Right hindlimb (tissue), 1 donor: ENCODE results near the gene WDFY2.
"Not testable (repeated sequence)": the region's sequence is repeated elsewhere in the genome, so short reads cannot be mapped to it uniquely, and the experiment has no call there.

Experiments
- DNase-seq: peaks from one replicate; pipeline ENCODE4 v3.0.0-alpha.2; 2018

WDFY2 gene

GRCh38 chr13:51632591-51633362, 48.5 kb downstream of the WDFY2 start:
- DNase-seq = peak; percentile 35

DNA sequence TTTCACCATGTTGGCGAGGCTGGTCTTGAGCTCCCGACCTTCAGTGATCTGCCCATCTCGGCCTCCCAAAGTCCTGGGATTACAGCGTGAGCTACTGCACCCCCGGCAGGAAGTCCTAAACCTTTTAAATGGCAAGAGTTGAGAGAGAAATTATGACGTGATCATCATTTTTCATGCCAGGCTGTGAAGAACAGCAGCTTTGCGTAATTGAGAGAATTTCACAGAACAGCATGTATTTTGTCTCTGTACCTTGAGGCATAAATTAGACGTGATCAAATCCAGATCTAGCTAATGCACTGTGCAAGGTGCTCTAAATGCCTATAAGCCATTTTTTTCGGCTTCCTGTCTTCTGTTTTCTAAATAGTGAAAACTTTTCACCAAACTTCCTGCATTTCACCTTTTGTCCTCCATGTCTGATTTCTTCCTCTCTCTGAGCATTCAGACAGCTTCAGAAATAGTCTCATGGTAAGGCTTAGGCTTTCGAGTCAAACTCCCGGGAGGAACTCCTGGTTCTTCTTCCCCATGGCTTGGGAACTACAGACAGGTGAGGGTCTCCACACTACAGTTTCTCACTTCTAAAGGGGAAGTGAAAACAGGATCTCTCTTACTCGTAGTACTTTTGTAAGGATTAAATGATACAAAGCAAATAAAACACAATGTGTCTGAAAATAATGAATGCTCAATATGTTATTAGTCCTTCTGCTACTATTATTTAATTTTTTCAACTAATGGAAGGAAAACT, 51.0 kb downstream of the WDFY2 start:
- DNase-seq = no peak

- no peak for DNase-seq
Measured at GRCh38 chr13:51636349-51636890, 52.2 kb downstream of the WDFY2 start.

- no peak for DNase-seq
Measured at GRCh38 chr13:51637852-51638215, 53.6 kb downstream of the WDFY2 start.

DNA sequence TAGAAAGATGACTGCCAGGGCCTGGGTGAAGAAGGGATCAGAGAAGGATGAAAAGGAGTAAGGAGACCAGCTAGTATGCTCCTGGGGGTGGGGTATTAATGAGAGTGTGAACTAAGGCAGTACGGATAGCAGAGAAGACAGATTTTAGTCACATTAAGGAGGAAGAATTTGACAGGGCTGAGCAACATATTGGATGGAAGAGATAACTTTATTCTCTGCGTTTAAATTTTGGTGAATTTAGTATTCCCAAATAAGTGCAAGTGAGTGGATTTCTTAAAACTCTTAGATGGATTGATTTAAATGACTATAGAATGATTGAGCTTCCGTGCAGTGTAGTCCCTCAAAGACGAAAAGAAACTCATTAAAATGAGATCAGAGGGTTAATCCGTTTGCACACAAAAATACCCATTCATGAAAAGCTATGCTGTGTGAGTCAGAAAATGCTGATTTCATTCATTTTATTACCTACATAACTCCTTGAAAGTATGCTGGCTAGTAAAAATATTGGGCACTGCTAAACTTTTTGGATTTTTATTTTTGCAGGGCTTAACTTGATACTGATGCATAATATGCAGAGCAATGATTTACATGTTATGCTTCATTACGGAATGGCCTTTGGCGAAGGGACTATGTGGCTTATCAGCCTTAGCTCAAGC, 54.1 kb downstream of the WDFY2 start:
- DNase-seq = no peak

DNA sequence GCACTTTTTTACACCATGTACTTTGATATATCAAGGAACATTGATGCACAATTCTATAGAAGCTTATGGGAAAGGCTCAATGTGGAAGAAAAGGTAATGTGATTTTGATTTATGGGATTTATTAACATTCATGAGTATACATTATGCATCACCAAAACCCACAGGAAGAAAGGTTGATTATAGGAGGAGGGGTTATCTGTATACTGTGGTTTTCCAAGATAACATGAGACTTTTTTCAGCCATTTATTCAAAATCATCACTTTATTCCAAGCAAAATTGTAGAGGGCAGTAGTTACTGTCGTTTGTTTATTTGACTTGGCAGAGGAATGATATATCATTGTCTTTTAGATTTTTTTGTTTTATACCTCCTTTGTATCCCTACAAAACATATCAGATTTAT, 54.9 kb downstream of the WDFY2 start:
- no peak for DNase-seq

- DNase-seq = not testable (repeated sequence)
Measured at GRCh38 chr13:51640696-51641095, 56.4 kb downstream of the WDFY2 start.

- no peak for DNase-seq
Measured at GRCh38 chr13:51643105-51643881, 59.0 kb downstream of the WDFY2 start.

DNA sequence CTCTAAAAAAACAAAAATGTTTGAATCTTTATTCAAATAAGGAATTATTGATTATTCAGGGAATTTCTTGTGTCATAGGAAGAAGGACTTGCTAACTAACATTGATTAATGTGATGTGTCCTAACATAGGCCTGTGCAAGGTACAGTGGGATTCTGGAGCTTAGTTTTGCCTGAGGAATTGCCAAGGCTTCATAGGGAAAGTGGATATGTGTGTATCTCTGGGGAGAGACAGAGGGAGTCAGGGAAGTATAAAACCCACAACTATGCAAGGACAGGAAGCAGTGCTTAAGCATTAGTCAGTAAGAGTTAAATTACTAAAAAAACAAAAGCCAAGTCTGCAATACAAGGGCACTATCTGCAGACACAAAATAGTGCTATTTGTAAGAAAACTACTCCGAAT, 59.6 kb downstream of the WDFY2 start:
- DNase-seq = no peak

GRCh38 chr13:51644654-51645053, 60.4 kb downstream of the WDFY2 start:
- no peak for DNase-seq

- no peak for DNase-seq
Measured at GRCh38 chr13:51645154-51645650, 60.9 kb downstream of the WDFY2 start.

DNA sequence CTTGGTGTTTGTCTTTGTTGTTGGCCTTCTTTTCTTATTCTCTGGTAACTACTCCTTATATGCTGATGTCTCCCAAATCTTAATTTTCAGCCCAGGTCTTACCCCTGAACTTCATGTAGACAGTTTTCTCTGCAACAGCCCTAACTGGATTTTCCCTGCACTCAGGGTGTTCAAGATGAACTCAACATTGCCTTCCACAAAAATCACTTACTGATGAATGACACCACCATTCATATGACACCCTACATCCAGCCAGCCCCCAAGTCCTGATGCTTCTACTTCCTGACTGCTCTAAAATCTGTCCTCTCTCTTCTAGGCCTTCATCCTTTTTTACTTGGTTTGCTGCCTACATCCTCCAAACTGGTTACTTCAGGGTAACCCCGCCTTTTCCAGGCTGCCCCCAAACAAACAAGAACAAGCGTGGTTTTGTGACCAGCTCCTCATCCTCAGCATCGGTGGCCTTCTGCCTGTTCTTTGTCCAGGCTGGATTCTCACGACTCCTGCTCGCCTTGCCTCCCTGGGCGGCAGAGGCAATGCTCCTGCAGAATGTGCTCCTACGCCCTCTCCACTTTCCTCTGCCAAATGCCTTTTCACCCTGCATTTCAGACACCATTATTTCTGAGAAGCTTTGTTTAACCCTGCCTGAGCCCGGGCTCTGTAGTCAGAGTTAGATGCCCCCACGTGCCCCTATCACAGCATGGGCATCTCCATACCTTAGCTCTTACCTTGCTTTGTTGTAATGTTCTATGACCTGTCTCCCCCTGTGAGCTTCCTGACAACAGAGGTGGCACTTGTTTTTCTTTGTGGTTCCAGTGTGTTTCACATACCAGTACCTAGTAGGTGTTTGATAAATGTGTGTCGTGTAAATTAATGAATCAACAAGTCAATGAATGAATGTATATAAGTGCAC, 61.8 kb downstream of the WDFY2 start:
- no peak for DNase-seq

- DNase-seq = no peak
Measured at GRCh38 chr13:51647067-51647466, 62.8 kb downstream of the WDFY2 start.

GRCh38 chr13:51652193-51652592, 67.9 kb downstream of the WDFY2 start:
- DNase-seq = not testable (repeated sequence)

GRCh38 chr13:51659276-51660127, 75.2 kb downstream of the WDFY2 start:
- DNase-seq = no peak

- no peak for DNase-seq
Measured at GRCh38 chr13:51660813-51661212, 76.6 kb downstream of the WDFY2 start.

GRCh38 chr13:51663973-51664957, 80.0 kb downstream of the WDFY2 start:
- no peak for DNase-seq

- DNase-seq = no peak
Measured at GRCh38 chr13:51665456-51665855, 81.2 kb downstream of the WDFY2 start.

DNA sequence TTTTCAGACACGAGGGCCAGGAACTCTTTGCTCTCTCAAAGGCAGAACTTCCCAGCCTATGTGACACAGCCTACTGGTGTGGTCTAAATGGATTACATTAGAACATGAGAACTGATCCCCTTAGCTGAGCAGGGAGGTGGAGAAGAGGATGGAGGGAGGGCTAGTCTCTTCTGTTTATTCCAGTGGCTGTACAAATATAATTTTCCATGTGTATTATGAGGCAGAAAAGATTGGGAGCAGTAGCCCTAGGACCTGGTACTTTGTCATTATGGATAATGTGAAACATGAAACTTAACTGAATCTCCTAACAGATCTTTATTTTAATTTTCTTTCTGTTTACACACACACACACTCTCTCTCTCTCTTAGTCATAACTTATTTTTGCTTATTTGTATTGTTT, 82.1 kb downstream of the WDFY2 start:
- no peak for DNase-seq
